Inflammatory macrophage (primary cell): Measurements from ENCODE around the gene DHX36.

ENCODE experiments used
- DNase-seq, 2 donors: peaks; one replicate each; pipeline ENCODE4 v3.0.0-alpha.2; 2020 to 2022
- total RNA-seq, 18 experiments: gene quantifications; one replicate each; lab custom pipeline; 2026; ENCODE audit warnings: mixed read lengths in 6 of 18, inconsistent platforms in 2 of 18; lab: John Stamatoyannopoulos, UW

The DHX36 gene
- 29.2 to 100 (median 63.6) reads per million in 18 experiments for total RNA-seq

- DNase-seq = peak; percentile 88 to 92
Observed at GRCh38 chr3:154323891-154324738, at the start of gene DHX36. DHX36 (minus strand) TSS chr3:154324487; CDS start chr3:154324416, 71 bp downstream.

GRCh38 chr3:154367221-154367620, 42.9 kb upstream of the DHX36 start:
- DNase-seq = no peak

- DNase-seq = no peak
Observed at GRCh38 chr3:154364849-154365248, 40.6 kb upstream of the DHX36 start.

- DNase-seq = no peak
Observed at GRCh38 chr3:154361099-154361498, 36.8 kb upstream of the DHX36 start.

GRCh38 chr3:154356009-154356408, 31.7 kb upstream of the DHX36 start:
- no peak for DNase-seq

- DNase-seq = no peak
Observed at GRCh38 chr3:154349223-154349622, 24.9 kb upstream of the DHX36 start.

DNA sequence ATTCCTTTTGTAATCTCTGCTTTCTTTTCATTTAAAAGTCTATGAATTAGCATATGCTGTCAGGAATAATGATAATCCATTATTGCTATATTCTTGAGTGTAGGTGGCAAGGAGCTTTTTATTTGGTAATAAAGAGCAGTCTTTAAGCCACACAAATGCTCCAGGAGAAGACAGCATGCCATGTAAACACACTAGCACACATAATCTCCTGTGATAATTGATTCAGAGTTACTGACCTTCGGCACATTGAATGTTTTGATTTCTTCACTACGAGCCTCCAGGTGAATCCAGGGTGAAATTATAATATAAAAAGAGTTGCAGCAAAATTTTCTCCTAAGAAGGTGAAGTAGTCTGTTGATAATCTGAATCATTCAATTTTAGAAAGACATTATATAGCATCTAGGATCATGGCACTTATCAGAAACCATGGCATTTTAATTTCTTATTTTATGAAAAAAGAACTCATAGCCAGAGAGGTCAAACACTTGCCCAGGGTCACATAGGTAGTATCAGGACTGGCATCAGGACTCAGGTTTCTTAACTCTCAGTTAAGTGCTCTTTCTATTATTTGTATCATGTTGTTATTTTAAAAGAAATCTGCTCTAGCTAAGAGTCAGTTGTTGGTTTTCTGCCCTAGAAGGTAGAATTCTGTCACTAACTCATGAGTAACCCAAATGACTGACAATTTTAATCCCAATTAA, 21.3 kb upstream of the DHX36 start:
- no peak for DNase-seq

- DNase-seq = no peak
Observed at GRCh38 chr3:154338570-154338969, 14.3 kb upstream of the DHX36 start.

DNA sequence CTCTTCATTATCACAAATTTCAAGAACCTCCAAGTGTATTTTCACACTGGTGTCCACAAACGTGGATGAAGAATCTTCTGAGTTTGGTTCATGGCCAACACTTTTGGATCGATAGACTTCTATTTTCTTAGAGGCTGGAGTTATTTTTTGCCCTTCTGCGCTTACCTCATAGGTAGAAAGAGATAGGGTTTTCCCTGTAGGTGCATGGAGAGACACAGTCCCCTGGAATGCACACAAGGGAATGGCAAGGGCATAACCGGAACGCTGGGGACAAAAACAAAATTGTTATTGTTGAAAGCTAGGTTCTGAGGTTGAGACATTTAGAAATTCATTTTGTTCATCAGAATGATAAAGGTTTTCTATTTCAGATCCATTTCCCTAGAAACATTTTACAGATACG, 13.7 kb upstream of the DHX36 start:
- no peak for DNase-seq

- peak; percentile 30 to 57 for DNase-seq
Observed at GRCh38 chr3:154334973-154335420, 10.7 kb upstream of the DHX36 start.

- DNase-seq = no peak
Observed at GRCh38 chr3:154327871-154328270, 3.6 kb upstream of the DHX36 start.

GRCh38 chr3:154324919-154325318, 632 bp upstream of the DHX36 start:
- no peak for DNase-seq

- no peak for DNase-seq
Observed at GRCh38 chr3:154316974-154317767, 7.1 kb downstream of the DHX36 start.

- no peak for DNase-seq
Observed at GRCh38 chr3:154314152-154314551, 10.1 kb downstream of the DHX36 start.

- DNase-seq = no peak
Observed at GRCh38 chr3:154310840-154311239, 13.4 kb downstream of the DHX36 start.

DNA sequence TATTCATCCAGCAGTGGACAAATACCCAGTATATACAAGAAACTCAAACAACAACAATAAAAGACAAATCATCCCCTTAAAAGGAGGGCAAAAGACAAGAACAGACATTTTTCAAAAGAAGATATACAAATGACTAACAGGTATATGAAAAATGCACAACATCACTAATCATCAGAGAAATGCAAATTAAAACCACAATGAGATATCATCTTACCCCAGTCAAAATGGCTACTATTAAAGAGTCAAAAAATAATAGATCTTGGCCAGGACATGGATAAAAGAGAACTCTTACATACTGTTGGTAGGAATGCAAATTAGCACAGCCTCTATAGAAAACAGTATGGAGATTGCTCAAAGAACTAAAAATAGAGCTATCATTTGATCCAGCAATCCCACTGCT, 16.9 kb downstream of the DHX36 start:
- no peak for DNase-seq

- DNase-seq = no peak
Observed at GRCh38 chr3:154304936-154305335, 19.4 kb downstream of the DHX36 start.

GRCh38 chr3:154304116-154304786, 20.0 kb downstream of the DHX36 start:
- no peak for DNase-seq

GRCh38 chr3:154301561-154301960, 22.7 kb downstream of the DHX36 start:
- DNase-seq = no peak

GRCh38 chr3:154294016-154294415, 30.3 kb downstream of the DHX36 start:
- DNase-seq = no peak

DNA sequence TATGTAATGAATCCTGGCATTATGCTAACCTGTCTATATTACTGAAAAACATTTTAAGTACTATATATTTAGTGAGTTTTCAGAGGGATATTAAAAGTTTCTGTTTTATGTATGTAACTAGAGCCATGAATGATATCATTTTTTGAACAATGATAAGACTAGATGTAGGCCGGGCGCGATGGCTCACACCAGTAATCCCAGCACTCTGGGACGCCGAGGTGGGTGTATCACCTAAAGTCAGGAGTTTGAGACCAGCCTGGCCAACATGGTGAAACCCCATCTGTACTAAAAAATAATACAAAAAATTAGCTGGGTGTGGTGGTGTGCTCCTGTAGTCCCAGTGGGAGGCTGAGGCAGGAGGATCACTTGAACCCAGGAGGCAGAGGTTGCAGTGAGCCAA, 34.1 kb downstream of the DHX36 start:
- DNase-seq = no peak

GRCh38 chr3:154285221-154285620, 39.1 kb downstream of the DHX36 start:
- DNase-seq = peak; percentile 39 to 52
